NOMO-1 treated with DMSO at 0.1 percent for 48 hours (cell line): ENCODE measurements around the gene EEIG2.

Experiments
- DNase-seq: peaks from one replicate; lab custom pipeline; 2025; ENCODE audit not compliant: unreplicated experiment; lab: John Stamatoyannopoulos, UW

Gene EEIG2

GRCh38 chr1:108583757-108584427, 24.0 kb downstream of the EEIG2 start:
- no peak for DNase-seq

GRCh38 chr1:108584428-108584856, 24.5 kb downstream of the EEIG2 start:
- DNase-seq = peak; percentile 75

GRCh38 chr1:108585313-108585712, 25.4 kb downstream of the EEIG2 start:
- no peak for DNase-seq

GRCh38 chr1:108590441-108590840, 30.5 kb downstream of the EEIG2 start:
- DNase-seq = no peak

GRCh38 chr1:108590957-108591356, 31.1 kb downstream of the EEIG2 start:
- DNase-seq = peak; percentile 71

GRCh38 chr1:108591466-108591865, 31.6 kb downstream of the EEIG2 start:
- DNase-seq = no peak

- DNase-seq = peak; percentile 72
Observed at GRCh38 chr1:108592030-108592759, 32.3 kb downstream of the EEIG2 start.

- no peak for DNase-seq
Observed at GRCh38 chr1:108593448-108593847, 33.5 kb downstream of the EEIG2 start.

- DNase-seq = no peak
Observed at GRCh38 chr1:108595507-108595906, 35.6 kb downstream of the EEIG2 start.

- no peak for DNase-seq
Observed at GRCh38 chr1:108597041-108597440, 37.1 kb downstream of the EEIG2 start.

GRCh38 chr1:108598340-108598739, 38.4 kb downstream of the EEIG2 start:
- no peak for DNase-seq

GRCh38 chr1:108600504-108600903, 40.6 kb downstream of the EEIG2 start:
- DNase-seq = peak; percentile 58

- no peak for DNase-seq
Observed at GRCh38 chr1:108601708-108602410, 42.0 kb downstream of the EEIG2 start.

GRCh38 chr1:108605633-108606032, 45.7 kb downstream of the EEIG2 start:
- DNase-seq = no peak

GRCh38 chr1:108606478-108606877, 46.6 kb downstream of the EEIG2 start:
- DNase-seq = no peak

GRCh38 chr1:108609483-108610049, 49.7 kb downstream of the EEIG2 start:
- DNase-seq = no peak
